ENCODE measurements around the gene DOCK2. TPM values are rescaled to one million over a fixed set of nuclear protein-coding genes. Genes with fewer than 3 reads are reported as not detected.
"Not testable (repeated sequence)": the region's sequence is repeated elsewhere in the genome, so short reads cannot be mapped to it uniquely, and the experiment has no call there.

Gene DOCK2
- total RNA-seq, 1 donor from 2014 or later: 3.9 TPM

- Histone ChIP-seq H3K4me3 (ENCODE audit: low read depth, low read length) (no peak overlapping the region), H3K36me3 (ENCODE audit: control insufficient read depth, insufficient read depth, low read length) (no peaks in the 10 kb centered on the region), H3K27me3 (ENCODE audit: control insufficient read depth, insufficient read depth, low read length) (no peaks in the 10 kb centered on the region)
- TF ChIP-seq, protein P1, sequence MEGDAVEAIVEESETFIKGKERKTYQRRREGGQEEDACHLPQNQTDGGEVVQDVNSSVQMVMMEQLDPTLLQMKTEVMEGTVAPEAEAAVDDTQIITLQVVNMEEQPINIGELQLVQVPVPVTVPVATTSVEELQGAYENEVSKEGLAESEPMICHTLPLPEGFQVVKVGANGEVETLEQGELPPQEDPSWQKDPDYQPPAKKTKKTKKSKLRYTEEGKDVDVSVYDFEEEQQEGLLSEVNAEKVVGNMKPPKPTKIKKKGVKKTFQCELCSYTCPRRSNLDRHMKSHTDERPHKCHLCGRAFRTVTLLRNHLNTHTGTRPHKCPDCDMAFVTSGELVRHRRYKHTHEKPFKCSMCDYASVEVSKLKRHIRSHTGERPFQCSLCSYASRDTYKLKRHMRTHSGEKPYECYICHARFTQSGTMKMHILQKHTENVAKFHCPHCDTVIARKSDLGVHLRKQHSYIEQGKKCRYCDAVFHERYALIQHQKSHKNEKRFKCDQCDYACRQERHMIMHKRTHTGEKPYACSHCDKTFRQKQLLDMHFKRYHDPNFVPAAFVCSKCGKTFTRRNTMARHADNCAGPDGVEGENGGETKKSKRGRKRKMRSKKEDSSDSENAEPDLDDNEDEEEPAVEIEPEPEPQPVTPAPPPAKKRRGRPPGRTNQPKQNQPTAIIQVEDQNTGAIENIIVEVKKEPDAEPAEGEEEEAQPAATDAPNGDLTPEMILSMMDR (IDR thresholded peaks at IDR 0.05; ENCODE audit: insufficient read depth, low read length, poor library complexity, severe bottlenecking): no peak
- DNase-seq (ENCODE audit: low read depth): no peak
Measured at GRCh38 chr5:169615561-169615960, 21.5 kb upstream of the DOCK2 start.

DNA sequence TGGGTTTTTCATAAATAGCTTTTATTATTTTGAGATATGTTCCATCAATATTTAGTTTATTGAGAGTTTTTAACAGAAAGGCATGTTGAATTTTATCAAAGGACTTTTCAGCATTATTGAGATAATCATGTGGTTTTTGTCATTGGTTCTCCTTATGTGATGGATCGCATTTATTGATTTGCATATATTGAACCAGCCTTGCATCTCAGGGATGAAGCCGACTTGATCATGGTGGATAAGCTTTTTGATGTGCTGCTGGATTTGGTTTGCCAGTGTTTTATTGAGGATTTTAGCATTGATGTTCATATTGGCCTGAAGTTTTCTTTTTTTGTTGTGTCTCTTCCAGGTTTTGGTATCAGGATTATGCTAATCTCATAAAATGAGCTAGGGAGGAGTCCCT, 12.8 kb upstream of the DOCK2 start:
- not testable (repeated sequence) for DNase-seq (ENCODE audit: low read depth); H3K4me3 ChIP-seq (ENCODE audit: low read depth, low read length); H3K27me3 ChIP-seq (ENCODE audit: control insufficient read depth, insufficient read depth, low read length); H3K36me3 ChIP-seq (ENCODE audit: control insufficient read depth, insufficient read depth, low read length)

DNA sequence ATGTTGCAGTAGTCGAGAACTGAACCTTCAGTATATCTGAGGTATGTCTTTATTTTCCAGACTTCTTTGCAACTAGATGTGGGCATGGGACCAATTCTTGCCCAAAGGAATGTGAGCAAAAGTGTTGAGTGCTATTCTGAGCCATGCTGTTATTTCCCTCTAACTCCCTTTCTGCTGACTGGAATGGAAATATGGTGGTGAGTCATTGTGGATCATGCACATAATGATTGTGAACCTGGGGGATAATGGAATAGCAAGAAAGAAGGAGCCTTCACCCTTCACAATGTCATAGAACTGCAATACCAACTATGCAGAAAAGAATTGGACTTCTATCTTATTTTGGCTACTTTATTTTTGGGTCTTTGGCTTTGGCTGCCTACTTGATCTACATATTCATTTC, 10.3 kb upstream of the DOCK2 start:
- TF ChIP-seq, protein P1 (IDR thresholded peaks at IDR 0.05; ENCODE audit: insufficient read depth, low read length, poor library complexity, severe bottlenecking): no peak
- Histone ChIP-seq H3K36me3 (ENCODE audit: control insufficient read depth, insufficient read depth, low read length) (no peaks in the 10 kb centered on the region), H3K4me3 (ENCODE audit: low read depth, low read length) (no peak overlapping the region), H3K27me3 (ENCODE audit: control insufficient read depth, insufficient read depth, low read length) (no peaks in the 10 kb centered on the region)
- DNase-seq (ENCODE audit: low read depth): peak; percentile 76

- no peak for DNase-seq (ENCODE audit: low read depth)
- TF ChIP-seq, protein P1 (IDR thresholded peaks at IDR 0.05; ENCODE audit: insufficient read depth, low read length, poor library complexity, severe bottlenecking): no peak
- Histone ChIP-seq H3K27me3 (ENCODE audit: control insufficient read depth, insufficient read depth, low read length) (no peaks in the 10 kb centered on the region), H3K36me3 (ENCODE audit: control insufficient read depth, insufficient read depth, low read length) (no peaks in the 10 kb centered on the region), H3K4me3 (ENCODE audit: low read depth, low read length) (no peak overlapping the region)
Measured at GRCh38 chr5:169627551-169627950, 9.5 kb upstream of the DOCK2 start.

GRCh38 chr5:169628892-169629291, 8.2 kb upstream of the DOCK2 start:
- DNase-seq (ENCODE audit: low read depth): no peak
- TF ChIP-seq, protein P1 (IDR thresholded peaks at IDR 0.05; ENCODE audit: insufficient read depth, low read length, poor library complexity, severe bottlenecking): no peak
- Histone ChIP-seq H3K36me3 (ENCODE audit: control insufficient read depth, insufficient read depth, low read length) (no peaks in the 10 kb centered on the region), H3K4me3 (ENCODE audit: low read depth, low read length) (no peak overlapping the region), H3K27me3 (ENCODE audit: control insufficient read depth, insufficient read depth, low read length) (no peaks in the 10 kb centered on the region)

GRCh38 chr5:169629847-169630548, 7.1 kb upstream of the DOCK2 start:
- TF ChIP-seq, protein P1 (IDR thresholded peaks at IDR 0.05; ENCODE audit: insufficient read depth, low read length, poor library complexity, severe bottlenecking): no peak
- H3K4me3 ChIP-seq (ENCODE audit: low read depth, low read length): no peak overlapping the region
- H3K27me3 ChIP-seq (ENCODE audit: control insufficient read depth, insufficient read depth, low read length): no peaks in the 10 kb centered on the region
- H3K36me3 ChIP-seq (ENCODE audit: control insufficient read depth, insufficient read depth, low read length): no peaks in the 10 kb centered on the region
- no peak for DNase-seq (ENCODE audit: low read depth)
